GM10248 (cell line): ENCODE data around the gene AGER.

Source experiments
- CTCF ChIA-PET: fragments of 300-600 bp; sonication (Branson Sonifier 250); formaldehyde crosslinking; extraction: SDS; loops from one replicate; lab custom pipeline; 2021; ENCODE audit warnings: antibody characterized with exemption; lab: Yijun Ruan, JAX
- POLR2A ChIA-PET: fragments of 350-650 bp; sonication (Branson Sonifier 250); formaldehyde crosslinking; extraction: SDS; loops from one replicate; lab custom pipeline; 2020; ENCODE audit warnings: antibody characterized with exemption; lab: Yijun Ruan, JAX
- DNase-seq: peaks from one replicate; pipeline ENCODE4 v3.0.0; 2012; ENCODE audit errors: extremely low spot score
- TF ChIP-seq, protein P1 (sequence below): IDR thresholded peaks from 2 replicates; pipeline ENCODE4 v1.5.1; 2012; ENCODE audit warnings: mild to moderate bottlenecking, low read depth; ENCODE audit errors: extremely low read depth, missing control alignments, control extremely low read depth

Gene AGER

GRCh38 chr6:32137454-32137853 is 46.6 kb downstream of the AGER start:
- POLR2A ChIA-PET = no interaction called here
- CTCF ChIA-PET = interaction anchor here (1.7 kb wide), 1 partner anchor 17 kb away, joined by 4 read pairs; no protein-coding TSS in a partner anchor
- TF ChIP-seq, protein P1, sequence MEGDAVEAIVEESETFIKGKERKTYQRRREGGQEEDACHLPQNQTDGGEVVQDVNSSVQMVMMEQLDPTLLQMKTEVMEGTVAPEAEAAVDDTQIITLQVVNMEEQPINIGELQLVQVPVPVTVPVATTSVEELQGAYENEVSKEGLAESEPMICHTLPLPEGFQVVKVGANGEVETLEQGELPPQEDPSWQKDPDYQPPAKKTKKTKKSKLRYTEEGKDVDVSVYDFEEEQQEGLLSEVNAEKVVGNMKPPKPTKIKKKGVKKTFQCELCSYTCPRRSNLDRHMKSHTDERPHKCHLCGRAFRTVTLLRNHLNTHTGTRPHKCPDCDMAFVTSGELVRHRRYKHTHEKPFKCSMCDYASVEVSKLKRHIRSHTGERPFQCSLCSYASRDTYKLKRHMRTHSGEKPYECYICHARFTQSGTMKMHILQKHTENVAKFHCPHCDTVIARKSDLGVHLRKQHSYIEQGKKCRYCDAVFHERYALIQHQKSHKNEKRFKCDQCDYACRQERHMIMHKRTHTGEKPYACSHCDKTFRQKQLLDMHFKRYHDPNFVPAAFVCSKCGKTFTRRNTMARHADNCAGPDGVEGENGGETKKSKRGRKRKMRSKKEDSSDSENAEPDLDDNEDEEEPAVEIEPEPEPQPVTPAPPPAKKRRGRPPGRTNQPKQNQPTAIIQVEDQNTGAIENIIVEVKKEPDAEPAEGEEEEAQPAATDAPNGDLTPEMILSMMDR = no peak
- DNase-seq = no peak

DNA sequence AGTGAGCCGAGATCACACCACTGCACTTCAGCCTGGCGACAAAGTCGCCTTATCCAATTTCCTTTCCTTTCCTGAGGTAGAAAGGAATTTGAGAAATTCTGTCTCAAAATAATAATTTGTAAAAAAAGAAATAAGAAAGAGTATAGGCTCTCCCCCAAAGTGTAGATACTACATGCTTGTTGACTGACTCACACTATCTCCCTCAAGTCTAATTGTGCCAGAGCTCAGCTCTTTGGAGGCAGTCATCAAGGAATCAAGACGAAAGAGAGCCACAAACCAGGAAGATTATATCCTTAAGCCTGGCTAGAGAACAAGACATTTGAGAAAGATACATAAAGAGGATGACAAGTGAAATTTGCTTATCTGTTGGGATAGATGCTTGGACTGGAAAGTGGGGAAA is 50.3 kb downstream of the AGER start:
- TF ChIP-seq, protein P1 = no peak
- ChIA-PET CTCF (interaction anchor here (1.6 kb wide), 1 partner anchor 15 kb away, joined by 3 read pairs; no protein-coding TSS in a partner anchor), POLR2A (interaction anchor here (0.5 kb wide), 1 partner anchor 1231 kb away, joined by 3 read pairs; no protein-coding TSS in a partner anchor)
- no peak for DNase-seq

DNA sequence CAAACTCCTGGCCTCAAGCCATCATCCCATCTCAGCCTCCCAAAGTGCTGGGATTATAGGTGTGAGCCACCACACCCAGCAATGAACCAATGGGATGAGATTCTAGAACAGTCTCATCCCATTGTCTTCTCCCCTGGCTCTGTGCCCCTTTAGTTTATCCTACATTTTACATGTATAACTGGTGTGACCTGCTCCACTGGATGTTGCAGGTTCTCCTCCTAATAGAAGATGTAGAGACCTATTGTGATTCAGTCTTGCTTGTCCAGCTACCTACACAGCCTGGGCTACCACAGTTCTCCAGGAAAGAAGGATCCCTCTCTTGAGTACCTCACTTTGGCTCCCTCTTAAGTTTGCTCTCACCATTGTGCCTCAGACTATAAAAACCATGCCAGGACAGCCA is 51.9 kb downstream of the AGER start:
- TF ChIP-seq, protein P1 = no peak
- ChIA-PET CTCF (interaction anchor here (1.3 to 5.9 kb wide), 3 partner anchors 10 to 15 kb away, joined by 3 to 64 read pairs (median 3); no protein-coding TSS in a partner anchor), POLR2A (no interaction called here)
- no peak for DNase-seq

DNA sequence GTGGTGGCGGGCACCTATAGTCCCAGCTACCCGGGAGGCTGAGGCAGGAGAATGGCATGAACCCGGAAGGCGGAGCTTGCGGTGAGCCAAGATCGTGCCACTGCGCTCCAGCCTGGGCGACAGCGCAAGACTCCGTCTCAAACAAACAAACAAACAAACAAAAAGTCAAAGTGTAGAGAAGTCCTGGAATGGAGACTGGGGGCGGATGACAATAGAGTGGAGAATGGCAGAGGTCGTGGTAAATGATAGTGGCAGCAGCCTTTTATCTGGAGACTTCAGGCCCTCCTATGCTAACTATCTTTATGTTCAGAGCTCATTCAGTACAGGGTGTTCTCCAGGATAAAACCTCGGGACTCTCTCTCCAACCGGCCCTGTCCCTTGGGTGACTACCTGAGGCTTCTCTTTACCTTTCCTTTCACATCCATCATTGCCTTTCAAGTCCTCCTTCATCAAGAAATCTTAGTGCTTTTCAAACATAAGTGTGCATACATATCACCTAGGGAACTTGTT is 52.6 kb downstream of the AGER start:
- TF ChIP-seq, protein P1 = no peak
- CTCF ChIA-PET = interaction anchor here (1.2 to 5.9 kb wide), 4 partner anchors 10 to 33 kb away, joined by 3 to 64 read pairs (median 4); partner anchors contain the start of gene EGFL8
- POLR2A ChIA-PET = no interaction called here
- no peak for DNase-seq
